Stimulated activated CD8-positive, alpha-beta memory T cell treated with anti-CD3 and anti-CD28 coated beads, Interleukin-7, amount 100 ng/mL, for 24 hours (primary cell): Measurements from ENCODE around the gene HNRNPK.
"Not testable (repeated sequence)": the region's sequence is repeated elsewhere in the genome, so short reads cannot be mapped to it uniquely, and the experiment has no call there.

ENCODE experiments used
- DNase-seq: peaks from one replicate; pipeline ENCODE4 v3.0.0-alpha.2; 2020; ENCODE audit warnings: low read depth

Gene HNRNPK

DNA sequence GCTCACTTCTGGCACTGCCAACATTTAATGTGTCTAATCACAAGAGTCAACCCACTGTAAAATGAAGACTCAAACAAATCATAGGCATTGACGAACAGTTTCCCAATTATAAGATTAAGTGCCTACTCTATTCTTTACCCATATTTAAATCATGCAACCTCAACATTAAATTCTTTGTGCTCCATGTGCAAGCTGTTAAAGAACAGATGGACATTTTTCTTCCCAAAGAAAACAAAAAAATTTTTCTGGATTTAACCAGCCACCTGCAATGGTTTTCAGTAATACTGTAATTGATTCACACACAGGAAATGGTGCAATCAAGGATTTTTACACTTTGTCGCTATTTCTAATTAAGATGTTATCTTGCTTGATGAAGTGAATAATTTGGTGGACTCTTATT lies 3.6 kb downstream of the HNRNPK start:
- no peak for DNase-seq

GRCh38 chr9:83975300-83975699 lies 4.7 kb downstream of the HNRNPK start:
- no peak for DNase-seq

GRCh38 chr9:83972286-83972685 lies 7.7 kb downstream of the HNRNPK start:
- DNase-seq, result no peak

- DNase-seq, result no peak
These were observed 8.5 kb downstream of the HNRNPK start for GRCh38 chr9:83971485-83971884.

DNA sequence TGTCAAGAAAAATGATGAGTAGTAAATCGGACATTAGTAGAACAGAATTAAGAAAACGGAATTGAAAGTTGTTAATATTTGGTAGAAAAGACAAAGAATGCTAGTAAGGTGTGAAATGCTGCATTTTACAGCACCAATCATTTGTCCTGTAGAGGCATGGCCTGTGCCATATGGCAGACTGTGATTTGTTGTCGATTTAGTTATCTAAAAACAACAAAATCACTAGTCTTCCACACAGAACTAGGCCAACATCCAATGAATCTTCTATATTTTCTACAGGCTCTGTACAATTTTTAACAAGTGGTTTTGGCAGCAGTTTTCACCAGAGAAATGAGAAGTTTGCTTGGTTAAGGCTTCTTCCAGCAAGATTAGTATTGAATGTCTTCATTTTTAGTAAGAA lies 10.4 kb downstream of the HNRNPK start:
- no peak for DNase-seq

DNA sequence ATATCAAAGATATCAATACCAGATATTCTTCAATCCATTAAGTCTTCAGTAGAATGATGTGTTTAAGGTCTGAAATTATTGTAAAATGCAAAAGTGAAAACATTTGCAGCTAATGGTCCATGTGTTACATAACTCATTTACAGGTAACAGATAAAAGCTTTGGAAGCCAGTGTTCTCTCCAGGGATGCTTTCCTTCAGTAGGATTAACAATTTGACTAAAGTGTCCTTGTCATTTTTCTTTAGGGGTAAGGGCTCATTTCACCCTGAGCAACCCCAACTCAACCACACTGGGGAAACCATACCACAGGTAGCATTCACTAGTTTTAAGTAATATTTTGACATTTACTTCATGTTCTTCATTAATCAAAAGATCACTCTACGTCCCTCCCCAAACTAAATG lies 12.9 kb downstream of the HNRNPK start:
- no peak for DNase-seq

DNA sequence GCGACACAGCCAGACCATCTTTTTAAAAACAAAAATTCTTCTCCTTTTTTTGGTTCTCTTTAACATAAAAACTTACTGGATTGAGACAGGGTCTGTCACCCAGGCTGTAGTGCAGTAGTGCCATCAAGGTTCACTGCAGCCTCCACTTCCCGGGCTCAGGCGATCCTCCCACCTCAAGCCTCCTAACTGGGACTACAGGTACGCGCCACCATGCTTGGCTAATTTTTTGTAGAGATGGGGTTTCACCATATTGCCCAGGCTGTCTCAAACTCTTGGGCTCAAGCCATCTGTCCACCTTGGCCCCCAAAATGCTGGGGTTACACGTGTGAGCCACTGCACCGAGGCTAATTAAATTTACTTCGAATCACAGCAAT lies 13.8 kb downstream of the HNRNPK start:
- DNase-seq, result no peak

DNA sequence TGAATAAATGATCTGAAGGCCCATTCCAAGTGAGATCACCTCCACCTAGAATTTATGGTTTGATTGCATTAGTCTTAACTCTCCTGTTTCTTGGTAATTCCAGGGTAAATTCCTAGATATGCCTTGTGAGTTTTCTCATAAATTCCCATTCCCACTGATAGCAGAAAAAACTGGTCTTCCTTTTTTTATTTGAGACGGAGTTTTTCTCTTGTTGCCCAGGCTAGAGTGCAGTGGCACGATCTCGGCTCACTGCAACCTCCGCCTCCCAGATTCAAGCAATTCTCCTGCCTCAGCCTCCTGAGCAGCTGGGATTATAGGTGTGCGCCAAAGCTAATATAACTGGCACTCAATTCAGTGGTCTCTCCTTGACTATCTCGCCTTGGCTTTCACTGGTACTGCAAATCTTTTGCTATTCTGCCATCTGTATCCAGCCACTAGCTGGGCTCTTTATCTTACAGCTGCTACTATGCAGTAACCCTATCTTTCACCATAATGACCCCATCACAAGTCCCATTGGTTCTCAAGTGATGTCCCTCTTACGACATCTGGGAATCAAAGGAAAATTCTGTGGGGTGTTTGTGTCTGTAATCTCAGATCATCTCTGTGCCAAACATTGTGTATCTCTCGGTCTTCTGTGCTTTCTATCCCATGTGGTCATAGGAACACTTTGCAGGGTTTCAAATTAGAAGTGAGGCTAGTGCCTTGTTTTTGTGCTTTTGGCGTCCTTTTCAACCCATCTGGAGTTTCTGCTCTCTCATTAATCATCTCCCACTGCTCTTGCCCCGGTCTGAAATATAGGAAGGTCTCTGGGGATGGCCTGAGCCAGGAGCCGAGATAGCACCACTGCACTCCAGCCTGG lies 14.4 kb downstream of the HNRNPK start:
- DNase-seq, result no peak

DNA sequence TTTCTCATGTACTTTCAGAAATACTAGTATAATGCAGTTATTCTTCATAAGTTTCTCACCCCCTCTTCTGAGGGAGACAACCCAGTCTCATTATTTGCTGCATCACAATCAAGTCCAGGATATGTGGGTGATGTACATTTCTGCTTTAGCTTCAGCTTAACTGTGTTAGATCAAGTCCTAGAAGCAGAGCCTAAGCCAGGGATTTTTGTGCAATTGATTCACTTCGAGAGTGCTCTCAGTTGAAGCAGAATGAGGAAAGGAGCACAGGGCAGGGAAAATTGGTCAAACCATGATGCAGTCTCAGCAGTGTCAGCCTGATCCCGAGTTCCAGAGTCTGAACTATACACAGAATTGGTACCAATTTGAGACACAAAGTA lies 15.1 kb downstream of the HNRNPK start:
- DNase-seq, result no peak

- no peak for DNase-seq
These were observed 17.9 kb downstream of the HNRNPK start for GRCh38 chr9:83962165-83962564.

- DNase-seq, result no peak
These were observed 19.0 kb downstream of the HNRNPK start for GRCh38 chr9:83960991-83961390.

GRCh38 chr9:83959061-83959460 lies 21.0 kb downstream of the HNRNPK start:
- no peak for DNase-seq

DNA sequence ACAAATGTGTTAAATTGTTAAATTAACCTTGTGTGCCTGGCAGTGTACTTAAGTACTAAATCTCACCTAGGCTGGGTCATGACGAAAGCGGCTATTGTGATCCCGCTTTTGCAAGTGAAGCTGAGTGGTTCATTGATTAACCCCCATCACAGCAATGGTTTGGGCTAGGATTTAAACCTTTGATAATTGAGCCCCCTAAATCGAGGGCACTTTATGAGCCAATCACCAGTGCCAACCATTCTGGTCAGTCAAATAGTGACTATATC lies 22.8 kb downstream of the HNRNPK start:
- DNase-seq, result no peak

- peak; percentile 38 for DNase-seq
These were observed 23.4 kb downstream of the HNRNPK start for GRCh38 chr9:83956436-83957247.

DNA sequence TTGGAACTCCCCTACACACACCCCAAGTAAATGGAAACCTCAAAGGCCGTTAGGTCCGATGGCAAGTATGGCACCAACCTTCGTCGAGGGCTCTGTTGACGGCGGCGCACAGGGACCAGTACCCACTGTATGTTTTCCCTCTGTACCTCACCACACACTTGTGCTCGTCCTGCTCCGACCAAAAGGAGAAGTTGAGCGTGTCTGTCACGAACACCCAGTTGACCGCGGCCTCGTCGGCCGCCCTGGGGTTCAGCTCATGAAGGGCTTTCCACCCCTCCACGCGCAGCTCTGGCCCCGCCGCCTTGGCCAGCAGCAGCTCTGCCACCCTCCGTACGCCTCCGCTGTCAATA lies 24.0 kb downstream of the HNRNPK start:
- DNase-seq, result no peak

DNA sequence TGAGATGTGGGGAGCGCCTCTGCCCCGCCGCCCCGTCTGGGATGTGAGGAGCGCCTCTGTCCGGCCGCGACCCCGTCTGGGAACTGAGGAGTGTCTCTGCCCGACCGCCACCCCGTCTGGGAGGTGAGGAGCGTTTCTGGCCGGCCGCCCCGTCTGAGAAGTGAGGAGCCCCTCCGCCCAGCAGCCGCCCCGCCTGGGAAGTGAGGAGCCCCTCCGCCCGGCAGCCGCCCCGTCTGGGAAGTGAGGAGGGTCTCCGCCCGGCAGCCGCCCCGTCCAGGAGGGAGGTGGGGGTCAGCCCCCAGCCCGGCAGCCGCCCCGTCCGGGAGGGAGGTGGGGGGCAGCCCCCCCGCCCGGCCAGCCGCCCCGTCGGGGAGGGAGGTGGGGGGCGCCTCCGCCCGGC lies 31.9 kb downstream of the HNRNPK start:
- DNase-seq, result not testable (repeated sequence)

DNA sequence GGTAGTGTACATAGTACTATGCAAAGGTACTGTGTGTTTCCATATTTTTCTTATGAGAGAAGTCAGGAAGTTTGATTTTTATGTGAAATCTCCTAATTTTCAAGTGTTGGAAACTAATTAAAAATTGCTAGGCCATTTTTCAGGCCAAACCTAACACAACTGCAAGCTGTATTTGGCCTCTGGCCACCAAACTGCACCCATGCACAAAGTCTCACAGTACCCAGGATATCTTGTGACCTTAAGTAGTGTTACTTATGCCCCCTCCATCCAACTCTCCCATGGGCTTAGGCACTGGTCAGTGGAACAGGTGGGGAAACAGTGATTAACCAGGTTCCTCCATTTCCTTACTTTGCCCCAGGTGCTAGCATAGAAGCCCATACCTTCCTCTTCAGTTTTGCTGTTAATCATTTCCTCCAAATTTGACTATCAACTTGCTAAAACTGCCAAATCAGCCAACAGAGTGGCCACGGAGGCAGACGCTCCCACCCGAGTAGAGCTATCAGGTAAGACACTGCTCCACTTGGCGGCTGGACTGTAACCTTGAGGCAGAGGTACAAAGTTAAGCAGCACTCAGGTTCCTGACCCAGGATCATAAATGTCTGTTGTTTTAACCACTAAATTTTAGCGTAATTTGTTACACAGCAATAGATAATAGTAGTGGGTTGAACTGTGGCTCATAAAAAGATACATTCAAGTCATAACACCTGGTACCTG lies 39.3 kb downstream of the HNRNPK start:
- no peak for DNase-seq

DNA sequence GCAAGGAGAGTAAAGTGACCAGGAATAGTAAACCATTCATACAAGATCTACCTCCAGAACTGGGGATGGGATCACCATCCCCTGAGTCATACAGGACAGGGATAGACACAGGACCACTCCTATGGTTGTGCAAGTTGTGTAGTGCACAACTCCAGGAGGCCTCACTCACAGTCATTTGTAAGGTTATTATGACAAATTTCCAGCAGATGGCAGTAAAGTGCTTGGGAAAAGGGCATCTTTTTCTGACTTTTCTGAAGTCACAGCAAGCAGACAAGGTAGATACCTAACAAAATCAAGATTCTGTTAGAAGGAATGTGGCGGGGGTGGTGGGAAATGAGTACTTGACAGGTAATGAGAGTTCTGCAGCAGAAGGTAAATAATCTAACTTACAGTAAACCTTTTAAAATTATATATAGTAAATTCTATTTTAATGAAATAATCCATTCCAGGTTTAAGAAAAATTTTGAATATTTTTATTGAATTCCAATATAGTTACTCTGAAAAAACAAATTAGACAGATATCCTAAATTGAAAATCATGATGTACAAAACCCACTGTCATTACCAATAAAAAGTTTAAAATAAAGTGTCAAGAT lies 42.1 kb downstream of the HNRNPK start:
- no peak for DNase-seq

DNA sequence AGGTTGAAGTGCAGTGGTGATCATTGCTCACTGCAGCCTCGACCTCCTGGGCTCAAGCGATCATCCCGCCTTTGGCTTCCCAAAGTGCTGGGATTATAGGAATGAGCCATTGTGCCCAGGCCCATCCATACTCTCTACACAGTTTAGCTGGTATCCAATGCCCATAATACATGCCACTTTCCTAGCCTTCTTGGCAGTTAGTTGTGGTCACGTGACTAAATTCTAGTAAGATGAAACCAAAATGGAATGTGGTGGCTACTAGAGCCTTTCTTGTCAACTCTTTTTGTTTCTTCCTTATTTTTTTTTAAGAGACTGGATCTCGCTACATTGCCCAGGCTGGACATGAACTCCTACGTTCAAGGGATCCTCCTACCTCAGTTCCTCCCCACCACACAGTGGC lies 43.5 kb downstream of the HNRNPK start:
- no peak for DNase-seq

DNA sequence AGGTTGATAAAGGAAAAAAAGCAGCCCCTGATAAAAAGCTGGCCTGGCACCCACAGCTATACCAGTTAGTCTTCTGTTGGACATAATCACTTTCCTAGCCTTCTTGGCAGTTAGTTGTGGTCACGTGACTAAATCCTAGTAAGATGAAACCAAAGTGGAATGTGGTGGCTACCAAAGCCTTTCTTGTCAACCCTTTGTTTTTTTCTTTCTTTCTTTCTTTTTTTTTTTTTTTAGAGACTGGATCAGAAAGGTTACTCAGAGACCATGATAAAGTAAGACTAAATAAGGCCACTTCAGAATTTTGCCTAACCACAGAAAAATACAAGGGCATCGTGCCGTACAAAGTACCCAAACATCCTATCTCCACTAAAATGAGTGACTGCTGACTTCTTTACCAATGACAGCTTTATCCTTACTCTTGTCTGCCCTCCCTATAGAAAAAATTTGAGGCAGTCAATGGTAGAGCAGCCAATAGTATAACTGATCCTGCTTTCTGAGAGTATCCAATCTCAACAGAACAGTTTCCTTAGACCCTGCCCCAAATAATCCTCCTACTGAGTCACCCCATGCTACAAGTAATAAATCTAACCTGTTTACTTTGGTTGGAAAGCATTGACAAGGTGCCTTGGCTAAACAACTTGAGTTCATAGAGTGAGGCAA lies 44.6 kb downstream of the HNRNPK start:
- DNase-seq, result no peak

DNA sequence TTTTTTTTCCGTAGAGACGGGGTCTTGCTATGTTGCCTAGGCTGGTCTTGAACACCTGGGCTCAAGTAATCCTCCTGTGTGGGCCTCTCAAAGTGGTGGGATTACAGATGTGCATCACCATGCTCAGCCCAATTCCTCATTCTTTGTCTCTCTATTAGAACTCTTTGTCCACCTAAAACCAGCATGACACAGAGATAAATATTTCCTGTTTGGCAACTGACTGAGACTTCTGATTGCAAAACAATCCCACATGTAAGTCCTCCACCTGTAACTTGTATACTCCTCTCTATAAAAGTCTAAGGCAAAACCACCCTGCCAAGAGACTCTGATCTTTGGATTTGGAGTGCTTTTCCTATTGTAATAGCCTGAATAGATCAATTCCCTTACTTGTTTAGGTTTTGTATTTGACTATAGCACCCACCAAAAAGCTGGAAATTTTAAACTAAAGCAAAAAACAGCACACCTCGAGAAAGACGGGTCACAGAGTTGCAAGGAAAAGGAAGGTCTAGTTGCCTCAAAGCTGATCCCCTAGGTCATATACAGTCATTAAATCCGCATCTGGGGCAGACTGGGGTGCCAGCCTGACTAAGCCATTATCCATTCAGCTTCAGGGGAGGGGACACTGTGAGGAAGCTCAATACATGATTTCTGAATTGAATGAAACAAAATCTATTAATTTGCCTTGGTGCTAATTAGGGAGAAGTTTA lies 45.3 kb downstream of the HNRNPK start:
- no peak for DNase-seq

GRCh38 chr9:83933790-83934189 lies 46.2 kb downstream of the HNRNPK start:
- no peak for DNase-seq
